Breast epithelium (tissue), 4 donors: ENCODE results near the gene WDFY2. TPM values are rescaled to one million over a fixed set of nuclear protein-coding genes. Genes with fewer than 3 reads are reported as not detected.
A peak's percentile ranks its signal among the peaks of the same experiment; 100 is the strongest.
"Not testable (repeated sequence)": the region's sequence is repeated elsewhere in the genome, so short reads cannot be mapped to it uniquely, and the experiment has no call there.

Source experiments
- DNase-seq, 2 donors: peaks; one replicate each; pipeline ENCODE4 v3.0.0-alpha.2; 2019; ENCODE audit warnings: low spot score in 2 of 2
- H3K27ac ChIP-seq, 2 donors: fragments of 200-600 bp; sonication (generic) in 1 of 2; one replicate each; pipeline ENCODE4 v1.5.1; 2016 to 2019; ENCODE audit warnings: mild to moderate bottlenecking in 1 of 2
- H3K27me3 ChIP-seq, 2 donors: fragments of 200-600 bp; sonication (generic) in 1 of 2; one replicate each; pipeline versions ENCODE4 v1.5.1 to v1.6.0; 2017 to 2019; ENCODE audit warnings: control low read depth in 1 of 2, mild to moderate bottlenecking in 1 of 2
- H3K36me3 ChIP-seq: fragments of 200-600 bp; one replicate; pipeline ENCODE4 v1.5.1; 2019
- H3K4me1 ChIP-seq, 2 donors: fragments of 200-600 bp; sonication (generic); one replicate each; pipeline ENCODE4 v1.5.1; 2016 to 2019; ENCODE audit warnings: control low read depth in 1 of 2
- H3K4me3 ChIP-seq, 3 donors: fragments of 200-600 bp; sonication (generic); 1 replicate in 2 of 3; 2 replicates in 1 of 3; pipeline ENCODE4 v1.5.1; 2016 to 2019; ENCODE audit warnings: mild to moderate bottlenecking in 3 of 3, moderate library complexity in 2 of 3
- H3K9me3 ChIP-seq, 2 donors: fragments of 200-600 bp; sonication (generic) in 1 of 2; one replicate each; pipeline ENCODE4 v1.5.1; 2016 to 2019; ENCODE audit warnings: control low read depth in 1 of 2
- CTCF ChIP-seq, 3 donors: fragments of 450-650 bp; IDR thresholded peaks; one replicate each; pipeline ENCODE4 v1.5.1; 2016 to 2017; ENCODE audit warnings: antibody characterized with exemption in 3 of 3, mild to moderate bottlenecking in 3 of 3, moderate library complexity in 3 of 3
- POLR2A ChIP-seq: fragments of 450-650 bp; IDR thresholded peaks from one replicate; pipeline ENCODE4 v1.6.1; 2016; ENCODE audit warnings: antibody characterized with exemption, mild to moderate bottlenecking, moderate library complexity
- POLR2AphosphoS5 ChIP-seq, 3 donors: sonication (generic); formaldehyde crosslinking; IDR thresholded peaks; one replicate each; pipeline ENCODE4 v1.6.1; 2017; ENCODE audit warnings: antibody characterized with exemption in 3 of 3
- intact Hi-C: fragments of 100-400 bp; cut with DNase I; formaldehyde crosslinking; loops from one replicate; pipeline ENCODE4 v1.15.1; 2023; ENCODE audit warnings: low total_unique reads
- total RNA-seq, 3 donors: library from RNA; depleted of rRNA; stranded (reverse); fragments of >200 nt; gene quantifications; one replicate each; pipeline ENCODE4 v1.1.0, GENCODE V29; 2016

Gene WDFY2
- total RNA-seq, 3 donors from 2014 or later = 21.0 to 27.7 (median 21.4) TPM

- intact Hi-C loops = no loop called here
- TF ChIP-seq POLR2AphosphoS5 (IDR thresholded peaks at IDR 0.05) = peak in 1 of 3 donors; percentile 35
- TF ChIP-seq POLR2A = no peak
- no peak for TF ChIP-seq CTCF (IDR thresholded peaks at IDR 0.05)
- peak overlapping the region; percentile 34 to 48 for H3K27ac ChIP-seq
These were observed 60.9 kb downstream of the WDFY2 start for GRCh38 chr13:51645154-51645650.

GRCh38 chr13:51645761-51646670 lies 61.8 kb downstream of the WDFY2 start:
- Histone ChIP-seq H3K4me1 (peaks cover 3 to 7% of the 10 kb centered on the region in 2 donors), H3K27ac (peak overlapping the region; percentile 34 to 48), H3K4me3 (no peak overlapping the region), H3K36me3 (no peaks in the 10 kb centered on the region), H3K27me3 (no peaks in the 10 kb centered on the region), H3K9me3 (no peaks in the 10 kb centered on the region)
- DNase-seq = no peak
- TF ChIP-seq CTCF (IDR thresholded peaks at IDR 0.05) (no peak), POLR2A (no peak), POLR2AphosphoS5 (IDR thresholded peaks at IDR 0.05) (no peak)
- intact Hi-C loops = no loop called here

More at GRCh38 chr13:51645154-51645650, 60.9 kb downstream of the WDFY2 start:
- H3K36me3 ChIP-seq = no peaks in the 10 kb centered on the region
- no peaks in the 10 kb centered on the region for H3K27me3 ChIP-seq
- no peaks in the 10 kb centered on the region for H3K9me3 ChIP-seq
- H3K4me3 ChIP-seq = no peak overlapping the region
- peaks cover 3 to 7% of the 10 kb centered on the region in 2 donors for H3K4me1 ChIP-seq
- DNase-seq = no peak

GRCh38 chr13:51647067-51647466 lies 62.8 kb downstream of the WDFY2 start:
- Histone ChIP-seq H3K4me1 (peaks cover 3 to 7% of the 10 kb centered on the region in 2 donors), H3K36me3 (no peaks in the 10 kb centered on the region), H3K9me3 (no peaks in the 10 kb centered on the region), H3K27ac (no peak overlapping the region), H3K27me3 (no peaks in the 10 kb centered on the region), H3K4me3 (no peak overlapping the region)
- no peak for DNase-seq
- intact Hi-C loops = no loop called here
- no peak for TF ChIP-seq CTCF (IDR thresholded peaks at IDR 0.05)

GRCh38 chr13:51652193-51652592 lies 67.9 kb downstream of the WDFY2 start:
- intact Hi-C loops, H3K27me3 ChIP-seq, H3K9me3 ChIP-seq, H3K36me3 ChIP-seq, H3K27ac ChIP-seq, DNase-seq, H3K4me1 ChIP-seq, H3K4me3 ChIP-seq: not testable (repeated sequence)

- Histone ChIP-seq H3K36me3 (no peaks in the 10 kb centered on the region), H3K27ac (no peak overlapping the region), H3K4me3 (no peak overlapping the region), H3K27me3 (no peaks in the 10 kb centered on the region), H3K4me1 (peaks cover 0 to 3% of the 10 kb centered on the region in 2 donors), H3K9me3 (no peaks in the 10 kb centered on the region)
- intact Hi-C loops = no loop called here
- TF ChIP-seq CTCF (IDR thresholded peaks at IDR 0.05) (no peak), POLR2AphosphoS5 (IDR thresholded peaks at IDR 0.05) (no peak), POLR2A (no peak)
- no peak for DNase-seq
These were observed 75.2 kb downstream of the WDFY2 start for GRCh38 chr13:51659276-51660127.
